Panc1 (cell line): ENCODE measurements around the gene CLCN4.

Source experiments
- POLR2AphosphoS5 ChIP-seq: IDR thresholded peaks from 2 replicates; pipeline ENCODE4 v1.6.1; 2012; ENCODE audit warnings: mild to moderate bottlenecking, low read depth, low read length, moderate library complexity
- SIN3A ChIP-seq: IDR thresholded peaks from 2 replicates; pipeline ENCODE4 v1.6.1; 2012; ENCODE audit warnings: low read depth, mild to moderate bottlenecking, low read length, moderate library complexity, borderline replicate concordance; ENCODE audit not compliant: insufficient read depth
- TF ChIP-seq, protein P1 (sequence below): fragments of 450-650 bp; IDR thresholded peaks from 2 replicates; pipeline ENCODE4 v1.5.1; 2017; ENCODE audit warnings: mild to moderate bottlenecking
- TF ChIP-seq, protein P2 (sequence below), 2 experiments: IDR thresholded peaks; 2 replicates each; pipeline ENCODE4 v1.6.1; 2011 to 2012; ENCODE audit warnings: low read depth in 2 of 2, control low read depth in 1 of 2, low read length in 1 of 2, mild to moderate bottlenecking in 1 of 2, moderate library complexity in 1 of 2; ENCODE audit not compliant: insufficient read depth in 1 of 2

DNA sequence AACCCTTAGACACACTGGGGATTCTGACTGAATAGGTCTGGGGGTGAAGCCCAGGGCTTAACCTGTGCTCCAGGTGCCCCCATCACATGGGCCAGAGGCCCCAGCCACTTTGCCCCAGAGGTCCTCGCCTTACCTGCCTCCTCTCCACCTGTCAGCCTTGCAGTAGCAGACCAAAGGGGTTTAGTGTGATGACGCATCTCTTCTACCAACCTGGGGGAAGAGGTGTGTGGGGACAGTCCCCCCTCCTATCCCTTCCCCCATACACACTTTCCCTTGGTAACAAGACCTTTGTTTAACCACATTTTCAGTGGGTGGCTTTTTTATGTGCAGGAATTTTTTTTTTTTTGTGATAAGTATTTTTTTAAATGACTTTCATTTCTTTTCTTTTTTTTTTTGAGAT is 6.3 kb downstream of the CLCN4 start:
- TF ChIP-seq, protein P1, sequence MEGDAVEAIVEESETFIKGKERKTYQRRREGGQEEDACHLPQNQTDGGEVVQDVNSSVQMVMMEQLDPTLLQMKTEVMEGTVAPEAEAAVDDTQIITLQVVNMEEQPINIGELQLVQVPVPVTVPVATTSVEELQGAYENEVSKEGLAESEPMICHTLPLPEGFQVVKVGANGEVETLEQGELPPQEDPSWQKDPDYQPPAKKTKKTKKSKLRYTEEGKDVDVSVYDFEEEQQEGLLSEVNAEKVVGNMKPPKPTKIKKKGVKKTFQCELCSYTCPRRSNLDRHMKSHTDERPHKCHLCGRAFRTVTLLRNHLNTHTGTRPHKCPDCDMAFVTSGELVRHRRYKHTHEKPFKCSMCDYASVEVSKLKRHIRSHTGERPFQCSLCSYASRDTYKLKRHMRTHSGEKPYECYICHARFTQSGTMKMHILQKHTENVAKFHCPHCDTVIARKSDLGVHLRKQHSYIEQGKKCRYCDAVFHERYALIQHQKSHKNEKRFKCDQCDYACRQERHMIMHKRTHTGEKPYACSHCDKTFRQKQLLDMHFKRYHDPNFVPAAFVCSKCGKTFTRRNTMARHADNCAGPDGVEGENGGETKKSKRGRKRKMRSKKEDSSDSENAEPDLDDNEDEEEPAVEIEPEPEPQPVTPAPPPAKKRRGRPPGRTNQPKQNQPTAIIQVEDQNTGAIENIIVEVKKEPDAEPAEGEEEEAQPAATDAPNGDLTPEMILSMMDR: no peak
- TF ChIP-seq, protein P2, sequence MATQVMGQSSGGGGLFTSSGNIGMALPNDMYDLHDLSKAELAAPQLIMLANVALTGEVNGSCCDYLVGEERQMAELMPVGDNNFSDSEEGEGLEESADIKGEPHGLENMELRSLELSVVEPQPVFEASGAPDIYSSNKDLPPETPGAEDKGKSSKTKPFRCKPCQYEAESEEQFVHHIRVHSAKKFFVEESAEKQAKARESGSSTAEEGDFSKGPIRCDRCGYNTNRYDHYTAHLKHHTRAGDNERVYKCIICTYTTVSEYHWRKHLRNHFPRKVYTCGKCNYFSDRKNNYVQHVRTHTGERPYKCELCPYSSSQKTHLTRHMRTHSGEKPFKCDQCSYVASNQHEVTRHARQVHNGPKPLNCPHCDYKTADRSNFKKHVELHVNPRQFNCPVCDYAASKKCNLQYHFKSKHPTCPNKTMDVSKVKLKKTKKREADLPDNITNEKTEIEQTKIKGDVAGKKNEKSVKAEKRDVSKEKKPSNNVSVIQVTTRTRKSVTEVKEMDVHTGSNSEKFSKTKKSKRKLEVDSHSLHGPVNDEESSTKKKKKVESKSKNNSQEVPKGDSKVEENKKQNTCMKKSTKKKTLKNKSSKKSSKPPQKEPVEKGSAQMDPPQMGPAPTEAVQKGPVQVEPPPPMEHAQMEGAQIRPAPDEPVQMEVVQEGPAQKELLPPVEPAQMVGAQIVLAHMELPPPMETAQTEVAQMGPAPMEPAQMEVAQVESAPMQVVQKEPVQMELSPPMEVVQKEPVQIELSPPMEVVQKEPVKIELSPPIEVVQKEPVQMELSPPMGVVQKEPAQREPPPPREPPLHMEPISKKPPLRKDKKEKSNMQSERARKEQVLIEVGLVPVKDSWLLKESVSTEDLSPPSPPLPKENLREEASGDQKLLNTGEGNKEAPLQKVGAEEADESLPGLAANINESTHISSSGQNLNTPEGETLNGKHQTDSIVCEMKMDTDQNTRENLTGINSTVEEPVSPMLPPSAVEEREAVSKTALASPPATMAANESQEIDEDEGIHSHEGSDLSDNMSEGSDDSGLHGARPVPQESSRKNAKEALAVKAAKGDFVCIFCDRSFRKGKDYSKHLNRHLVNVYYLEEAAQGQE (IDR thresholded peaks at IDR 0.05; ENCODE audit: insufficient read depth in 1 of 2, low read depth in 2 of 2, low read length in 1 of 2): no peak
- TF ChIP-seq SIN3A (no peak), POLR2AphosphoS5 (no peak)
